ENCODE measurements around the gene SIK1. TPM values are rescaled to one million over a fixed set of nuclear protein-coding genes. Genes with fewer than 3 reads are reported as not detected.
"Not testable (repeated sequence)": the region's sequence is repeated elsewhere in the genome, so short reads cannot be mapped to it uniquely, and the experiment has no call there.

Gene SIK1
- total RNA-seq, 3 donors from 2014 or later (not counting 1 experiment from before 2014, with no cell fraction given), result 201 to 382 (median 203) TPM

DNA sequence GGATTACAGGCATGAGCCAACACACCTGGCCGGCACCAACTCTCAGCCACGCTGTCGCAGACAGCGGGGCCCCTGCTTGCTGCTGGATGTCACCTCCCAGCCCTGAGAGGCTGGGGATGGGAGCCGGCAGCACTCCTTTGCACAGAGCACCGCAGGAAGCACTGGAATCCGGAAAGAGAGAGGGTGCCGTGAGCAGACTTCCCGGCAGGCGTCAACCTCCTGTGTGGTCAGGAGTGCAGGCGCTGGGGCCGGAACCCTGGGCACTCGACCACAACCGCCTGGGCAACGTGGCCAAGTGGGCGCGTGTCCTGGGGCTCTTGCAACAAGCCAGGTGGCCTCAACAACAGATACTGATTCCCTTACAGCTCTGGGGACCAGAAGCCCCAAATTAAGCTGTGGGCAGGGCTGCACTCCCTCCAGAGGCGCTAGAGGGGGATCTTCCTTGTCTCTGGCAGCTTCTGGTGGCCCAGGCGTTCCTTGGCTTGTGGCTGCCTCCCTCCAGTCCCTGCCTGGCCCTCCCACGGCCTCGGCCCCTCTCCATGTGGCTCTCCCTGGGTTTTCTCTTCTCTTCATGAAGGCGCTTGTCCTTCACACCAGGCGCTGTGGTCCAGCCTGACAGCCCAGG lies 20.5 kb upstream of the SIK1 start:
- ATAC-seq; H3K4me3 ChIP-seq (ENCODE audit: low read length); H3K4me1 Mint-ChIP-seq; DNase-seq; H3K9me3 Mint-ChIP-seq; H3K27me3 Mint-ChIP-seq (ENCODE audit: low read depth in 2 of 2); H3K4me3 Mint-ChIP-seq; H3K4me1 ChIP-seq (ENCODE audit: control insufficient read depth, insufficient read depth, low read length); H3K27me3 ChIP-seq (ENCODE audit: control insufficient read depth, insufficient read depth, low read length); intact Hi-C loops (cut with micrococcal nuclease); H3K27ac ChIP-seq (ENCODE audit: low read length); H3K9me3 ChIP-seq (ENCODE audit: control insufficient read depth, insufficient read depth, low read length); H3K36me3 Mint-ChIP-seq; H3K36me3 ChIP-seq (ENCODE audit: control insufficient read depth, insufficient read depth, low read length); H3K27ac Mint-ChIP-seq: not testable (repeated sequence)
- WGBS (ENCODE audit: insufficient coverage), result no CpG with 5 or more reads among the region's 23 CpGs

DNA sequence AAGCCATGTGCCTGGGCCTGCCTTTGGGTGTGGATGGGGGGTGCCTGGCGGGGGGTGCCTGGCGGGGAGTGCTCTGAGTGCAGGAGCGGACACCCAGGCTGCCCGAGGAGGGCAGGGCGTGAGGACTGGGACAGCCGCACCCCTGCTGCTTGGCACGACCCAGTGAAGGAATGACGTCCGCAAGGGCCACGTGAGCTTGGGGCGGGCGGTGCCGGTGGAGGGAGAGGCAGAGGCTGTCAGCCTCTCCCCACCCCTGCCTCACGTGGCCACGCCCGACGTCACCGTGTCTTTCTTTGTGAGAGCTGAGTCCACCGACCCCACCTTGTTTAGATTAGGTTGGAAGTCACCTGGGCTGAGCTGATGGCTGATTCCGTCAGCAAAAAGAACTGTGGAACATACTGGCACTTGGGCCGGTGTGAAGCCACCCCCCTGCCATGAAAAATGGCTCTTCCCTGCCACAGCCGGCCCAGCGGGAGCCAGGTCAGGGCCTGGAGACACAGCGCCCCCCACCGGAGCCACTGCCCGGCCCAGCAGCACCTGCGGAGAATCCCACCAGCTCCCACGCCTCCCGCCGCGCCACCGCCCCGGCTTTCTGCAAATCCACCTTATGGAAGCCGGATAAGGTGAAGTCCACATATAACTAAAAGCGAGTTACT lies 19.5 kb upstream of the SIK1 start:
- H3K27me3 Mint-ChIP-seq (ENCODE audit: low read depth in 2 of 2); H3K36me3 ChIP-seq (ENCODE audit: control insufficient read depth, insufficient read depth, low read length); H3K27me3 ChIP-seq (ENCODE audit: control insufficient read depth, insufficient read depth, low read length); H3K9me3 Mint-ChIP-seq; DNase-seq; intact Hi-C loops (cut with micrococcal nuclease); H3K4me3 Mint-ChIP-seq; H3K36me3 Mint-ChIP-seq; H3K27ac Mint-ChIP-seq; H3K4me1 ChIP-seq (ENCODE audit: control insufficient read depth, insufficient read depth, low read length); H3K27ac ChIP-seq (ENCODE audit: low read length); H3K9me3 ChIP-seq (ENCODE audit: control insufficient read depth, insufficient read depth, low read length); H3K4me1 Mint-ChIP-seq; ATAC-seq; H3K4me3 ChIP-seq (ENCODE audit: low read length): not testable (repeated sequence)
- WGBS (ENCODE audit: insufficient coverage), result no CpG with 5 or more reads among the region's 35 CpGs

DNA sequence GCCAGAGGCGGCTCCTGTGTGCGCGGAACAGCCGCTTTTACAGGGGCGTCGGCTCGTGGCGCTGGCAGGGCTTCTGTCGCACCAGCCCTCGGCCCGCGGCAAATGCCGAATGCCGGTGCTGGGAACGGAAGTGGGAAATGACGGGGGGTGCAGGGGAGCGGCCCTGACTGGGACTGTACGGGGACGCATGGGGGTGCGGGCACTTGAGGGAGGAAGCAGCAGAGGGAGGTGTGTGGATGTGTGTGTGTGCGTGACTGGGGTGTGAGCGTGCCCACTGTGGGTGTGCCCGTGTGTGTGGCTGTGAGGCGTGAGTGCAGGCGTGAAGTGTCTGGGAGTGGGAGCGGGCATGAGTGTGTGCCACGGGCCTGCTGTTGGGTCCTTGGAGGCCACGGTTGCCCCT lies 17.6 kb upstream of the SIK1 start:
- no CpG with 5 or more reads among the region's 28 CpGs for WGBS (ENCODE audit: insufficient coverage)

DNA sequence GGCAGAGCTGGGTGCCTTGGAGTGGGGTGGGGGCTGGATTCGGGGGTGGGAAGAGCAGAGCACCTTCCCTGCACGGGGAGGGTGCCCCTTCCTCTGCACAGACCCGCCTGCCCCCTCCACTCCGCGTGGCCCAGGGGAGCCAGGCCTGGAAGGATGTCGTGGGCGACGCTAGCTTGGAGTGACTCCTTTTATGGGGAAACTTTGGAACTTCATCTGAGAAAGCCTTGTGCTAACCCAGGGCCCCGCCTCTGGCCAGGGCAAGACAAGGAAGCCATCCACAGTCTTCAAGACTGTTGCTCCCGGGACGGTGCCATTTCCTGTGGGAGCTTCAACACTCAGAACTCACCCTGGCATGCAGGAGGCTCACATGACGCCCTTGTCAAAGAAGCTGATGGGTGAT lies 15.6 kb upstream of the SIK1 start:
- DNase-seq; H3K27me3 Mint-ChIP-seq (ENCODE audit: low read depth in 2 of 2); ATAC-seq; H3K36me3 Mint-ChIP-seq; H3K4me3 Mint-ChIP-seq; H3K4me3 ChIP-seq (ENCODE audit: low read length); H3K36me3 ChIP-seq (ENCODE audit: control insufficient read depth, insufficient read depth, low read length); H3K27ac Mint-ChIP-seq; intact Hi-C loops (cut with micrococcal nuclease); H3K9me3 Mint-ChIP-seq; H3K27ac ChIP-seq (ENCODE audit: low read length); H3K4me1 Mint-ChIP-seq; H3K4me1 ChIP-seq (ENCODE audit: control insufficient read depth, insufficient read depth, low read length); H3K27me3 ChIP-seq (ENCODE audit: control insufficient read depth, insufficient read depth, low read length); H3K9me3 ChIP-seq (ENCODE audit: control insufficient read depth, insufficient read depth, low read length): not testable (repeated sequence)
- WGBS (ENCODE audit: insufficient coverage), result no CpG with 5 or more reads among the region's 12 CpGs

More for the DNA sequence above, 17.6 kb upstream of the SIK1 start:
- H3K27ac Mint-ChIP-seq; H3K4me1 ChIP-seq (ENCODE audit: control insufficient read depth, insufficient read depth, low read length); DNase-seq; H3K27ac ChIP-seq (ENCODE audit: low read length); H3K4me3 ChIP-seq (ENCODE audit: low read length); H3K4me1 Mint-ChIP-seq; H3K36me3 Mint-ChIP-seq; intact Hi-C loops (cut with micrococcal nuclease); H3K4me3 Mint-ChIP-seq; H3K27me3 ChIP-seq (ENCODE audit: control insufficient read depth, insufficient read depth, low read length); H3K27me3 Mint-ChIP-seq (ENCODE audit: low read depth in 2 of 2); H3K36me3 ChIP-seq (ENCODE audit: control insufficient read depth, insufficient read depth, low read length); H3K9me3 ChIP-seq (ENCODE audit: control insufficient read depth, insufficient read depth, low read length); H3K9me3 Mint-ChIP-seq: not testable (repeated sequence)
- ATAC-seq, result peak in 2 of 3 donors; percentile 77 to 82

DNA sequence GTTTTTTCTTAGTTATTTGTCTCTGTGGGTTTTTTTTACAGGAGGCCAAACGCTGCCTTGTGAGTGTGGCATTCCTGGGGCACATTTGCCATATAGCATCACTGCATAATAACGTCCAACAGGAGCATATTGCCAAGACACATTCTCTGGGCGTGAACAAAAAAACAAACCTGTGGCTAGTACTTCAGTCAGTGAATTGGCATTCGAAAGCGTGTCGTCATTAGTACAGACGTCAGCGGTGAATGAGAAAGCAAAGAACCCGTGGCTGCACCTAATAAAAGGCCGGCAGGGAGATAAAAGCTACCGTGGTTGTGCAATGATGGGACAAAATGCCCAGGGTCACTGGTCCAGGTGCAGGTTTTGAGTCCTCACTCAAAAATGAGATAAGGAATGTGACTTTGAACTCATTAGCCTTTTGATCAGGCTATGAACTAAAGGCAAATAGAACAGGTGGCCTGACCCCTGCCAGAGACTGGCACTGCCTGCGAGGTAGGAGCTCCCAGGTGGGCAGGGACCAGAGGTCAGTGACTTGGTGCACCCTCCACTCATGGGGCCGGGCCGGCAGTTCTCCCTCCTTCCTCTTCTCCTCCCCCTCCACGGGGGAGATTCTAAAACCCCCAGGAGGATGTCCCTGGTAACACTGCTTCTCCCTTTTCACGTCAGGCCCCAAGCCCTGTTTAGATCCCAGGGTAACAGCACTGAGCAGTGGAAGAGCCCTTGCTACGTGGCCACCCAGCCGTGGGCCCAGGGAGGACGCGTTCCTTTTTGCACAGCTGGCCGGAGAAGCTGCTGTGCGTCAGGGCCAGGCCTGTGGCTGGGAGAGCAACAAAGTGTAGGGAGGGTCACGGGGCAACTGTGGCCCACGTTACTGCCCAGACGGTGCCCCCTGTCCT lies 14.2 kb upstream of the SIK1 start:
- H3K4me3 ChIP-seq (ENCODE audit: low read length); H3K4me1 Mint-ChIP-seq; H3K9me3 Mint-ChIP-seq; DNase-seq; H3K36me3 ChIP-seq (ENCODE audit: control insufficient read depth, insufficient read depth, low read length); H3K4me1 ChIP-seq (ENCODE audit: control insufficient read depth, insufficient read depth, low read length); H3K27ac ChIP-seq (ENCODE audit: low read length); H3K27me3 Mint-ChIP-seq (ENCODE audit: low read depth in 2 of 2); ATAC-seq; intact Hi-C loops (cut with micrococcal nuclease); H3K27ac Mint-ChIP-seq; H3K27me3 ChIP-seq (ENCODE audit: control insufficient read depth, insufficient read depth, low read length); H3K9me3 ChIP-seq (ENCODE audit: control insufficient read depth, insufficient read depth, low read length); H3K36me3 Mint-ChIP-seq; H3K4me3 Mint-ChIP-seq: not testable (repeated sequence)
- WGBS (ENCODE audit: insufficient coverage), result no CpG with 5 or more reads among the region's 25 CpGs

DNA sequence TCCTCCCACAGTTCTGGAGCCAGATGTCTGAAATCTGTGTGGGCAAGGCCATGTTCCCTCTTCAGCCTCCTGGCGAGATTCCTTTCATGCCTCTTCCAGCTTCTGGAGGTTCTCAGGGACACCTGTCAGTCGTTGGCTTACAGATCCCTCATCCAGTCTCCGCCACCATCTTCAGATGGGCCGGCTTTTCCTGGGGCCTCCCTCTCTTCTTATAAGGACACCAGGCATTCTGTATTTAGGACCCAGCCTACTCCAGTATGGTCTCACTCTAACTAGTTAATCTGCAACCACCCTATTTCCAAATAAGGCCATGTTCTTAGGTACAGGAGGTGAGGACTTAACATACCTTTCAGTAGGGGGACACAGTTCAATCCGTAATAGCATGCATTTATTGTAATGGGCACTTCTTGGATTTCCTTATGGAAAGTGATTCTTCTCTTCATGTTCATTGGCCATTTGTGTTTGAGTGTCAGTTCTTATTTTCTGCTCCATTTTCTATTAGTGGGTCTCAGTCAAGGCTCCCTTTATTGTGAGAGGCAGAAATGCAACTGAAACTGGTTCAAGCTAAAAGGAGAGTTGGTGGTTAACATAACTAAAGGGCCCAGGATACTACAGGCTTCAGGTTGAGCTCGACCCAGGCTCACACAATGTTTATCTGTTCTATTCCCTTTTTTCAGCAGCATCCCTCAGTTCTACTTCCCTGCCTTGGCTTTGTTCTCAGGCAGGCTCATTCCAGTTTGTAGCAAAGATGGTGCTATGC lies 12.6 kb upstream of the SIK1 start:
- H3K9me3 Mint-ChIP-seq; H3K9me3 ChIP-seq (ENCODE audit: control insufficient read depth, insufficient read depth, low read length); H3K4me3 ChIP-seq (ENCODE audit: low read length); H3K4me1 ChIP-seq (ENCODE audit: control insufficient read depth, insufficient read depth, low read length); H3K27ac Mint-ChIP-seq; intact Hi-C loops (cut with micrococcal nuclease); DNase-seq; H3K36me3 Mint-ChIP-seq; H3K4me3 Mint-ChIP-seq; H3K36me3 ChIP-seq (ENCODE audit: control insufficient read depth, insufficient read depth, low read length); H3K27ac ChIP-seq (ENCODE audit: low read length); ATAC-seq; H3K4me1 Mint-ChIP-seq; H3K27me3 Mint-ChIP-seq (ENCODE audit: low read depth in 2 of 2); H3K27me3 ChIP-seq (ENCODE audit: control insufficient read depth, insufficient read depth, low read length): not testable (repeated sequence)
- whole genome bisulfite sequencing (ENCODE audit: insufficient coverage), result no CpG with 5 or more reads among the region's 6 CpGs

DNA sequence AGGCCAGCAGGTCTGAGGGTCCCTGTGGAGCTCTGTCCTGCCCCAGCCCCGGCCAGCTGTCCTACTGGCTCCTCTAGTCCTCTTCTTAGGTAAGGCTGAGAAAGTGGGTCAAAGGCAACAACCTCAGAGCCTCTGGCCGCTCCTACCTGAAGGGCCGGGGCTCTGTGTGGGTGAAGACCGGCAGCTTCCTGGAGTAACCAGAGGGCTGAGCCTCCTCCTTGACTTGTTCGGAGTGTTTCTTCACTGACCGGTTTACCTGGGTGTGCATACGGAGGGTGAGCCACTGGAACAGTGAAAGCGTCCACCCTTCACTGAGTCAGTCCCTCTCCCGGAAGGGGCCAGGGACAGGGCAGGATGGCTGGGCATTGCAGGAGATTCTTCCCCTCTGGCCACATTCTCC lies 9.3 kb upstream of the SIK1 start:
- H3K27me3 Mint-ChIP-seq (ENCODE audit: low read depth in 2 of 2); H3K4me1 ChIP-seq (ENCODE audit: control insufficient read depth, insufficient read depth, low read length); H3K27ac ChIP-seq (ENCODE audit: low read length); H3K4me3 ChIP-seq (ENCODE audit: low read length); H3K27ac Mint-ChIP-seq; ATAC-seq; H3K36me3 Mint-ChIP-seq; intact Hi-C loops (cut with micrococcal nuclease); H3K27me3 ChIP-seq (ENCODE audit: control insufficient read depth, insufficient read depth, low read length); H3K4me1 Mint-ChIP-seq; H3K9me3 ChIP-seq (ENCODE audit: control insufficient read depth, insufficient read depth, low read length); H3K4me3 Mint-ChIP-seq; DNase-seq; H3K9me3 Mint-ChIP-seq; H3K36me3 ChIP-seq (ENCODE audit: control insufficient read depth, insufficient read depth, low read length): not testable (repeated sequence)
- no CpG with 5 or more reads among the region's 9 CpGs for WGBS (ENCODE audit: insufficient coverage)
